Nephron (organoid): ENCODE data around the gene CSTB.

Source experiments
- H3K27ac Mint-ChIP-seq, 3 experiments: 2 replicates each; pipeline ENCODE4 v1.8.0; 2020; ENCODE audit warnings: mixed read lengths in 3 of 3, mild to moderate bottlenecking in 2 of 3, moderate library complexity in 1 of 3
- H3K27me3 Mint-ChIP-seq: 2 replicates; pipeline ENCODE4 v1.8.0; 2021; ENCODE audit warnings: low read depth, mild to moderate bottlenecking, moderate library complexity, mixed read lengths
- H3K36me3 Mint-ChIP-seq: 2 replicates; pipeline ENCODE4 v1.8.0; 2020; ENCODE audit warnings: low read depth, mixed read lengths
- H3K4me1 Mint-ChIP-seq: 2 replicates; pipeline ENCODE4 v1.8.0; 2020; ENCODE audit warnings: mixed read lengths
- H3K4me3 Mint-ChIP-seq, 3 experiments: 2 replicates each; pipeline ENCODE4 v1.8.0; 2020; ENCODE audit warnings: mild to moderate bottlenecking in 3 of 3, mixed read lengths in 3 of 3, moderate library complexity in 2 of 3
- H3K9me3 Mint-ChIP-seq: 2 replicates; pipeline ENCODE4 v1.8.0; 2020; ENCODE audit warnings: mixed read lengths
- CTCF ChIP-seq, 3 experiments: fragments of 200-600 bp; sonication (generic); IDR thresholded peaks; one replicate each; pipeline ENCODE4 v1.5.0; 2021; ENCODE audit warnings: antibody characterized with exemption in 3 of 3; ENCODE audit not compliant: unreplicated experiment in 3 of 3

CSTB gene

GRCh38 chr21:43750339-43751033, 25.6 kb downstream of the CSTB start:
- TF ChIP-seq CTCF (IDR thresholded peaks at IDR 0.05; ENCODE audit: unreplicated experiment in 3 of 3): no peak
- Mint-ChIP-seq H3K4me3 (no peak overlapping the region), H3K36me3 (peaks cover 32% of the 10 kb centered on the region), H3K9me3 (no peaks in the 10 kb centered on the region), H3K4me1 (no peaks in the 10 kb centered on the region), H3K27me3 (peaks cover 3% of the 10 kb centered on the region), H3K27ac (peak overlapping the region in 1 of 3 experiments; percentile 67)

GRCh38 chr21:43749651-43750262, 26.4 kb downstream of the CSTB start:
- Mint-ChIP-seq H3K4me3 (no peak overlapping the region), H3K4me1 (no peaks in the 10 kb centered on the region), H3K36me3 (peaks cover 38% of the 10 kb centered on the region)

GRCh38 chr21:43748622-43749021, 27.5 kb downstream of the CSTB start:
- Mint-ChIP-seq H3K4me3 (no peak overlapping the region), H3K36me3 (peaks cover 32% of the 10 kb centered on the region), H3K27me3 (peaks cover 3% of the 10 kb centered on the region), H3K4me1 (no peaks in the 10 kb centered on the region), H3K9me3 (no peaks in the 10 kb centered on the region), H3K27ac (no peak overlapping the region)
- no peak for TF ChIP-seq CTCF (IDR thresholded peaks at IDR 0.05; ENCODE audit: unreplicated experiment in 3 of 3)

More at GRCh38 chr21:43749651-43750262, 26.4 kb downstream of the CSTB start:
- Mint-ChIP-seq H3K27ac (no peak overlapping the region), H3K27me3 (peaks cover 3% of the 10 kb centered on the region), H3K9me3 (no peaks in the 10 kb centered on the region)
- TF ChIP-seq CTCF (IDR thresholded peaks at IDR 0.05; ENCODE audit: unreplicated experiment in 3 of 3): no peak

DNA sequence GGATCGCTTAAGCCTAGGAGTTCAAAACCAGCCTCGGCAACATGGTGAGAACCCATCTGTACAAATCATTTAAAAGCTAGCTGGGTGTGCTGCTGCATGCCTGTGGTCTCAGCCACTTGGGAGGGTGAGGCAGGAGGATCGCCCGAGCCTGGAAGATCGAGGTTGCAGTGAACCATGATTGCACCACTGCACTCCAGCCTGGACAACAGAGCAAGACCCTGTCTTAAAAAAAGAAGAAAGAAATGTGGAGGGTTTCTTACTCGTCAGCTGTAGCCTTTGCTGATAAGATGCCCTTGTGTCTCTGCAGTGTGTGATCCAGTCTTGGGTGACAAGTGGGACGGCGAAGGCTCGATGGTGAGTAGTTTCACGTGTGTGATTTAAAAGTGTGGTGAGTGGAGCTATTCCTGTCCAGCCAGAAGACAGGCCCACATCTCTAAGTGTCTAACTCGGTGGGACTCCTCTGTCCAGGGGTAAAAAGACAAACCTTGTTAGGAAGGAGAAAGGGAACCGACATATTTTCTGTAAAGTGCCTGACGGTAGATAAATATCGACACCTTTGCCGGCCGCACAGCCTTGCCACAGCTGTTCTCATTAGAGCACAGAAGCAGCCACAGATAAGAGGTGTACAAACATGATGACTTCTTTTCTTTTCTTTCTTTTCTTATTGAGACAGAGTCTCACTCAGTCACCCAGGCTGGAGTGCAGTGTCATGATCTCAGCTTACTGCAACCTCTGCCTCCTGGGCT, 30.2 kb downstream of the CSTB start:
- peaks cover 3% of the 10 kb centered on the region for H3K27me3 Mint-ChIP-seq
- no peak overlapping the region for H3K27ac Mint-ChIP-seq
- peaks cover 28% of the 10 kb centered on the region for H3K36me3 Mint-ChIP-seq
- no peaks in the 10 kb centered on the region for H3K4me1 Mint-ChIP-seq
- TF ChIP-seq CTCF (IDR thresholded peaks at IDR 0.05; ENCODE audit: unreplicated experiment in 3 of 3): no peak
- H3K9me3 Mint-ChIP-seq: no peaks in the 10 kb centered on the region
- no peak overlapping the region for H3K4me3 Mint-ChIP-seq

DNA sequence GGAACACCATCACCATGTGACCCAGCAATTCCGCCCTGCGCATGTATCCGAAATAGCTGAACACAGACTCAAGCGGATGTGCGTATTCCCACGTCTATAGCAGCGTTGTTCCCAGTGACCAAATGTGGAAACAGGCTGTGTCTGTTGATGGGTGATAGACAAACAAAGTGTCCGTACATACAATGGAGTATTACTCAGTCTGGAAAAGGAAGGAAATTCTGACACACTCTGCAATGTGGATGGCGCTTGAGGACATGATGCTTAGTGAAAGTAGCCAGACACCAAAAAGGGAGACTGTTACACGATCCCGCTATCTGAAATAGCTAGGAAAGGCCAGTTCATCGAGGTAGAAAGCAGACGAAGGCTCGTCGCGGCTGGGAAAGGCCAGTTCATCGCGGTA, 31.4 kb downstream of the CSTB start:
- no peak for TF ChIP-seq CTCF (IDR thresholded peaks at IDR 0.05; ENCODE audit: unreplicated experiment in 3 of 3)
- Mint-ChIP-seq H3K9me3 (no peaks in the 10 kb centered on the region), H3K36me3 (peaks cover 23% of the 10 kb centered on the region)

More for the DNA sequence above, 31.4 kb downstream of the CSTB start:
- no peak overlapping the region for H3K4me3 Mint-ChIP-seq
- H3K27me3 Mint-ChIP-seq: peaks cover 3% of the 10 kb centered on the region
- H3K27ac Mint-ChIP-seq: no peak overlapping the region
- H3K4me1 Mint-ChIP-seq: peaks cover 7% of the 10 kb centered on the region
